ENCODE measurements around the gene MAP1B.

Gene MAP1B

GRCh38 chr5:72231991-72232703 lies 124.9 kb downstream of the MAP1B start:
- DNase-seq = no peak

- no peak for DNase-seq
Measured at GRCh38 chr5:72232838-72233237, 125.6 kb downstream of the MAP1B start.

- no peak for DNase-seq
Measured at GRCh38 chr5:72233835-72234234, 126.6 kb downstream of the MAP1B start.

- DNase-seq = no peak
Measured at GRCh38 chr5:72234265-72234700, 127.0 kb downstream of the MAP1B start.

- no peak for DNase-seq
Measured at GRCh38 chr5:72234868-72235267, 127.6 kb downstream of the MAP1B start.

- no peak for DNase-seq
Measured at GRCh38 chr5:72235725-72236124, 128.4 kb downstream of the MAP1B start.

GRCh38 chr5:72237415-72237814 lies 130.1 kb downstream of the MAP1B start:
- DNase-seq = no peak

- DNase-seq = no peak
Measured at GRCh38 chr5:72237879-72238278, 130.6 kb downstream of the MAP1B start.

GRCh38 chr5:72238712-72239445 lies 131.6 kb downstream of the MAP1B start:
- DNase-seq = no peak

GRCh38 chr5:72241346-72242003 lies 134.2 kb downstream of the MAP1B start:
- no peak for DNase-seq

GRCh38 chr5:72242796-72243475 lies 135.7 kb downstream of the MAP1B start:
- DNase-seq = peak; percentile 77

GRCh38 chr5:72243706-72244105 lies 136.4 kb downstream of the MAP1B start:
- no peak for DNase-seq

GRCh38 chr5:72244862-72245371 lies 137.6 kb downstream of the MAP1B start:
- DNase-seq = no peak

GRCh38 chr5:72245546-72245945 lies 138.3 kb downstream of the MAP1B start:
- no peak for DNase-seq

- no peak for DNase-seq
Measured at GRCh38 chr5:72245951-72246532, 138.8 kb downstream of the MAP1B start.

GRCh38 chr5:72246954-72247442 lies 139.7 kb downstream of the MAP1B start:
- DNase-seq = no peak

GRCh38 chr5:72248410-72248981 lies 141.2 kb downstream of the MAP1B start:
- DNase-seq = peak; percentile 16

GRCh38 chr5:72251386-72251785 lies 144.1 kb downstream of the MAP1B start:
- DNase-seq = no peak

- no peak for DNase-seq
Measured at GRCh38 chr5:72252008-72252407, 144.7 kb downstream of the MAP1B start.

- DNase-seq = no peak
Measured at GRCh38 chr5:72252574-72253155, 145.4 kb downstream of the MAP1B start.

- DNase-seq = no peak
Measured at GRCh38 chr5:72255237-72255636, 148.0 kb downstream of the MAP1B start.

- no peak for DNase-seq
Measured at GRCh38 chr5:72255670-72256069, 148.4 kb downstream of the MAP1B start.
